HG03135 (cell line): ENCODE measurements around the gene PTPN14.
"Not testable (repeated sequence)": the region's sequence is repeated elsewhere in the genome, so short reads cannot be mapped to it uniquely, and the experiment has no call there.

Experiments
- ATAC-seq: cut with Tn5 transposase; IDR thresholded peaks from one replicate; pipeline ENCODE4 v1.9.1; 2021; ENCODE audit warnings: mild to moderate bottlenecking, moderate library complexity; ENCODE audit not compliant: unreplicated experiment

PTPN14 gene

GRCh38 chr1:214404571-214405213, 146.7 kb downstream of the PTPN14 start:
- peak; percentile 30 for ATAC-seq

GRCh38 chr1:214404154-214404553, 147.2 kb downstream of the PTPN14 start:
- peak; percentile 90 for ATAC-seq

- ATAC-seq: no peak
Measured at GRCh38 chr1:214403431-214403830, 148.0 kb downstream of the PTPN14 start.

- ATAC-seq: no peak
Measured at GRCh38 chr1:214402613-214403083, 148.8 kb downstream of the PTPN14 start.

GRCh38 chr1:214401666-214402065, 149.7 kb downstream of the PTPN14 start:
- no peak for ATAC-seq

- ATAC-seq: no peak
Measured at GRCh38 chr1:214400131-214400530, 151.3 kb downstream of the PTPN14 start.

GRCh38 chr1:214398490-214398889, 152.9 kb downstream of the PTPN14 start:
- no peak for ATAC-seq

GRCh38 chr1:214397497-214397896, 153.9 kb downstream of the PTPN14 start:
- ATAC-seq: no peak

GRCh38 chr1:214396330-214396729, 155.1 kb downstream of the PTPN14 start:
- ATAC-seq: no peak

- not testable (repeated sequence) for ATAC-seq
Measured at GRCh38 chr1:214394569-214394968, 156.8 kb downstream of the PTPN14 start.

GRCh38 chr1:214393086-214393485, 158.3 kb downstream of the PTPN14 start:
- no peak for ATAC-seq

- ATAC-seq: no peak
Measured at GRCh38 chr1:214391873-214392645, 159.3 kb downstream of the PTPN14 start.

GRCh38 chr1:214389734-214390133, 161.7 kb downstream of the PTPN14 start:
- ATAC-seq: no peak

GRCh38 chr1:214386747-214387146, 164.7 kb downstream of the PTPN14 start:
- no peak for ATAC-seq

GRCh38 chr1:214386333-214386732, 165.1 kb downstream of the PTPN14 start:
- no peak for ATAC-seq

- ATAC-seq: no peak
Measured at GRCh38 chr1:214385428-214385827, 166.0 kb downstream of the PTPN14 start.

GRCh38 chr1:214384373-214385079, 166.9 kb downstream of the PTPN14 start:
- ATAC-seq: no peak

GRCh38 chr1:214383381-214384372, 167.7 kb downstream of the PTPN14 start:
- no peak for ATAC-seq

GRCh38 chr1:214380986-214381695, 170.3 kb downstream of the PTPN14 start:
- ATAC-seq: no peak

- no peak for ATAC-seq
Measured at GRCh38 chr1:214380396-214380795, 171.0 kb downstream of the PTPN14 start.
